Lung (tissue), 12 donors: ENCODE data around the gene ALOX12B. TPM values are rescaled to one million over a fixed set of nuclear protein-coding genes. Genes with fewer than 3 reads are reported as not detected.

Source experiments
- ATAC-seq: fragments of 200-7000 bp; cut with Tn5 transposase; one replicate; pipeline ENCODE4 v1.9.1; 2020; ENCODE audit warnings: moderate number of reproducible peaks; ENCODE audit not compliant: insufficient read depth, low FRiP score
- DNase-seq, 3 donors: peaks; one replicate each; pipeline ENCODE4 v3.0.0-alpha.2; 2013 to 2017
- H3K27ac ChIP-seq, 2 donors: one replicate each; pipeline ENCODE4 v1.5.1; 2013; ENCODE audit warnings: mild to moderate bottlenecking in 2 of 2, moderate library complexity in 2 of 2, control low read depth in 1 of 2, inconsistent platforms in 1 of 2, low read depth in 1 of 2, low read length in 1 of 2
- H3K27me3 ChIP-seq, 3 donors: one replicate each; pipeline ENCODE4 v1.5.1; 2013; ENCODE audit warnings: low read length in 2 of 3; ENCODE audit not compliant: control insufficient read depth in 3 of 3, insufficient read depth in 3 of 3
- H3K36me3 ChIP-seq, 4 donors: one replicate each; pipeline ENCODE4 v1.5.1; 2013; ENCODE audit warnings: low read length in 4 of 4, mild to moderate bottlenecking in 1 of 4, moderate library complexity in 1 of 4; ENCODE audit not compliant: control insufficient read depth in 4 of 4, insufficient read depth in 4 of 4
- H3K4me1 ChIP-seq, 5 donors: one replicate each; pipeline ENCODE4 v1.5.1; 2013; ENCODE audit warnings: low read length in 5 of 5, mild to moderate bottlenecking in 2 of 5, moderate library complexity in 1 of 5; ENCODE audit not compliant: control insufficient read depth in 5 of 5, insufficient read depth in 5 of 5
- H3K4me3 ChIP-seq: one replicate; pipeline ENCODE4 v1.5.1; 2013; ENCODE audit warnings: mild to moderate bottlenecking, control low read depth, moderate library complexity
- H3K9ac ChIP-seq, 2 donors: one replicate each; pipeline ENCODE4 v1.5.1; 2013; ENCODE audit warnings: low read length in 2 of 2, control low read depth in 1 of 2; ENCODE audit not compliant: insufficient read depth in 1 of 2
- H3K9me3 ChIP-seq, 4 donors: one replicate each; pipeline ENCODE4 v1.5.1; 2013; ENCODE audit warnings: low read length in 3 of 4, mild to moderate bottlenecking in 1 of 4, moderate library complexity in 1 of 4; ENCODE audit not compliant: control insufficient read depth in 4 of 4, insufficient read depth in 3 of 4
- CTCF ChIP-seq: IDR thresholded peaks from 2 replicates; pipeline ENCODE4 v1.5.1; 2012; ENCODE audit warnings: mild to moderate bottlenecking; ENCODE audit errors: control extremely low read depth, extremely low read depth
- WGBS, 2 donors: extraction: QIAGEN DNeasy Blood & Tissue Kit; methylation state at CpG; one replicate each; pipeline ENCODE4 v1.1.7; 2013; 5-methylcytosine and 5-hydroxymethylcytosine counted together
- polyA plus RNA-seq, 2 donors: library from polyadenylated mRNA; stranded (reverse); fragments of 200-250 nt; gene quantifications; one replicate each; pipeline ENCODE4 v1.2.1, GENCODE V29; 2013
- total RNA-seq, 2 donors: library from RNA; depleted of rRNA in 1 of 2; stranded (reverse); fragments of >200 nt in 1 of 2; gene quantifications; one replicate each; pipeline ENCODE4 v1.2.1, GENCODE V29; 2014 to 2021
- donor health status: control.
- donor health status: control.
- donor health status: Bipolar disorder and iron deficiency.
- donor health status: healthy.
- donor health status: DM: yes; HTN: yes; CAD: no.

ALOX12B gene
- total and polyA plus RNA-seq, 4 donors = 0.06 to 0.48 (median 0.46) TPM; not detected in 1

- ATAC-seq = no peak
- TF ChIP-seq CTCF = no peak
- Histone ChIP-seq H3K4me3 (no peak overlapping the region), H3K27me3 (peaks cover 0 to 71% (median 54%) of the 10 kb centered on the region in 3 donors), H3K27ac (no peak overlapping the region), H3K36me3 (no peaks in the 10 kb centered on the region), H3K9me3 (peaks cover 0 to 2% (median 0%) of the 10 kb centered on the region in 4 donors), H3K4me1 (peaks cover 0 to 23% (median 0%) of the 10 kb centered on the region in 5 donors), H3K9ac (no peak overlapping the region)
- 92 to 94% methylated on average over 14 of the region's 14 CpGs for WGBS, 2 donors
- DNase-seq = no peak
These were observed 11.8 kb downstream of the ALOX12B start for GRCh38 chr17:8075574-8076342.

GRCh38 chr17:8075081-8075480 is 12.4 kb downstream of the ALOX12B start:
- peaks cover 0 to 69% (median 51%) of the 10 kb centered on the region in 3 donors for H3K27me3 ChIP-seq
- ATAC-seq (no peak), DNase-seq (no peak)
- H3K4me1 ChIP-seq = peaks cover 0 to 21% (median 0%) of the 10 kb centered on the region in 5 donors
- no peak overlapping the region for H3K9ac ChIP-seq
- no peak overlapping the region for H3K27ac ChIP-seq
- peaks cover 0 to 2% (median 0%) of the 10 kb centered on the region in 4 donors for H3K9me3 ChIP-seq
- no peak for TF ChIP-seq CTCF
- 92 to 93% methylated on average over 3 of the region's 3 CpGs for WGBS, 2 donors
- no peak overlapping the region for H3K4me3 ChIP-seq
- H3K36me3 ChIP-seq = no peaks in the 10 kb centered on the region

GRCh38 chr17:8074554-8074953 is 13.0 kb downstream of the ALOX12B start:
- TF ChIP-seq CTCF = no peak
- WGBS, 2 donors = 62 to 66% methylated on average over 7 of the region's 7 CpGs
- DNase-seq (no peak), ATAC-seq (no peak)
- H3K27ac ChIP-seq = no peak overlapping the region
- H3K4me1 ChIP-seq = peaks cover 0 to 20% (median 0%) of the 10 kb centered on the region in 5 donors
- H3K9ac ChIP-seq = no peak overlapping the region
- H3K36me3 ChIP-seq = no peaks in the 10 kb centered on the region
- peaks cover 0 to 2% (median 0%) of the 10 kb centered on the region in 4 donors for H3K9me3 ChIP-seq
- peaks cover 0 to 66% (median 51%) of the 10 kb centered on the region in 3 donors for H3K27me3 ChIP-seq
- H3K4me3 ChIP-seq = no peak overlapping the region
